Ramos (cell line): ENCODE data around the gene CCDC74B.
"Not testable (repeated sequence)": the region's sequence is repeated elsewhere in the genome, so short reads cannot be mapped to it uniquely, and the experiment has no call there.

ENCODE experiments used
- in situ Hi-C: fragments of 300-500 bp; cut with MboI; formaldehyde crosslinking; loops from one replicate; pipeline ENCODE4 v1.14.3; 2022; ENCODE audit warnings: low sequenced_read_pairs; ENCODE audit not compliant: unreplicated experiment

CCDC74B gene

GRCh38 chr2:130128464-130128863 lies 16.4 kb downstream of the CCDC74B start:
- in situ Hi-C loops = not testable (repeated sequence)

- in situ Hi-C loops = not testable (repeated sequence)
Observed at GRCh38 chr2:130127726-130128125, 17.2 kb downstream of the CCDC74B start.

DNA sequence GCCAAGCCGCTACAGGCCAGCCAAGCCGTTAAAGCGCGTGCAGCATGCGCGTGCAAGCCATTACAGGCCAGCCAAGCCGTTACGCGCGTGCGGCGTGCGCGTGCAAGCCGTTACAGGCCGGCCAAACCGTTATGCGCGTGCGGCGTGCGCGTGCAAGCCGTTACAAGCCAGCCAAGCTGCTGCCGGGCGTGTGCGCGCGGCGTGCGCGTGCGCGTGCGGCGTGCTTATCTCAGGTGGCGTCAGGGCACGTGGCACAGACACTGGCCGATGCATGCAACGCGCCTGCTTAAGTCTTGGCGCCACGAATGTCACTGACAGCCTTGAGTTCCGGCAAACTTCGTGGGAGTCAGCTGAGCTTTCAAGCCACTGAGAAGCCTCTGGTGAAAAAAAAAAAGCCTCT lies 24.0 kb downstream of the CCDC74B start:
- in situ Hi-C loops = not testable (repeated sequence)

DNA sequence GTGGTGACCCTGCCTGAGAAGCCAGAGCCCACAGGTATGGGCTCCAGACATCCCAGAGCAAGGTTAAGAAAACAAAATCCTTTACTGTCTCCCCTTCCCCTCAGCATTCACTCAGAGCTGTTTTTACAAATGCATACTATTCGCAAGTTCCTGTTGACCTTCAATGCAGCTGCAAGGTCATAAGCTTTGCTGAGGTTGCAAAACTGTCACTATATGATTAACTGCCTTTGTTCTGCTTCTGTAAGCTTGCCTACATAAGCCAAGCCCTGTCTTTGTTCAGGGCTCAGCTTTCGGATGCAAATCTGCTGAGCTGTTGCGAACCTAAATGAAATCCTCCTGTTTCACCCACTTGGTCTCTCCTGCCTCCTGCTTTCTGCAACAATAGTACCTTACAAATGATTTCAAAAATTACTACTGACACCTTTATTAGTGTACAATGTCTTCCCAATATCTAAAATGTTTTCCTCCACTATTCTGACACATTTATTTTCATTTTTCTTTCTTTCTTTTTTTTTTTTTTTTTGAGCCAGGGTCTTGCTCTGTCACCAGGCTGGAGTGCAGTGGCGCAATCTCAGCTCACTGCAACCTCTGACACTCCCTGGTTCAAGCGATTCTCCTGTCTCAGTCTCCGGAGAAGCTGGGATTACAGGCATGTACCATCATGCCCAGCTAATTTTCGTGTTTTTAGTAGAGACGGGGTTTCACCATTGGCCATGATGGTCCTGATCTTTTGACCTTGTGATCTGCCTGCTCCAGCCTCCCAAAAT lies 42.1 kb downstream of the CCDC74B start:
- in situ Hi-C loops = not testable (repeated sequence)
